Measurements from ENCODE around the gene SH3BGRL3.

DNA sequence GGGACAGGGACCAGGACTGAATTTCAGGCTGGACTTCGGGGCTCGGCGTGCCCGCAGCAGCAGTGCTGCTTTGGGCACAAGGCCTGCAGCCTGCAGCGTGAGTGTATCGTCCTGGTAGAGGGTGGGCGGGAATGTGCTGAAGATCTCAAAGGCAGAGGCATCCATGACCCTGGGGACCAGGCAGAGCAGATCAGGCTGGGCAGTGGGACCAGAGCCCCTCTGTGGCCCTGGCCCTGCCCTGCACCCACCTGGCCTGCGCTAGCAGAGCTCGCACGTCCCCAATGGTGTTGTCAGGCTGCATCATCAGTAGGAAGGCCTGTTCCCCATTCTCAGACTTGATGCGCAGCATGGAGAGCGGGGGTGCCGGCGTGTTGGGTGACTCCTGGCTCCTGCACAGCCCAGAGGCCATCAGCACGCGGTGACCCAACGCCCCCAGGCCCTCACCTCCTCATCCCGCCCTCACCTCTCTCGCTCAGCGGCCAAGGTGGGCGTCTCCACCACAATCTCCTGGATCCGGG, 2.6 kb downstream of the SH3BGRL3 start:
- TF ChIP-seq POLR2AphosphoS5 (IDR thresholded peaks at IDR 0.05; ENCODE audit: low read depth, low read length) (no peak), POLR2A (IDR thresholded peaks at IDR 0.05; ENCODE audit: low read depth, low read length) (no peak), TAF1 (IDR thresholded peaks at IDR 0.05; ENCODE audit: low read depth, low read length) (no peak), PAX5 (IDR thresholded peaks at IDR 0.05; ENCODE audit: insufficient read depth, low read length, severe bottlenecking) (no peak), POU2F2 (IDR thresholded peaks at IDR 0.05; ENCODE audit: low read depth, low read length) (no peak)
